HG02981 (cell line): ENCODE results near the gene FITM1.

Experiments
- ATAC-seq: cut with Tn5 transposase; IDR thresholded peaks from one replicate; pipeline ENCODE4 v1.9.1; 2021; ENCODE audit warnings: mild to moderate bottlenecking, moderate library complexity; ENCODE audit not compliant: unreplicated experiment

Gene FITM1

DNA sequence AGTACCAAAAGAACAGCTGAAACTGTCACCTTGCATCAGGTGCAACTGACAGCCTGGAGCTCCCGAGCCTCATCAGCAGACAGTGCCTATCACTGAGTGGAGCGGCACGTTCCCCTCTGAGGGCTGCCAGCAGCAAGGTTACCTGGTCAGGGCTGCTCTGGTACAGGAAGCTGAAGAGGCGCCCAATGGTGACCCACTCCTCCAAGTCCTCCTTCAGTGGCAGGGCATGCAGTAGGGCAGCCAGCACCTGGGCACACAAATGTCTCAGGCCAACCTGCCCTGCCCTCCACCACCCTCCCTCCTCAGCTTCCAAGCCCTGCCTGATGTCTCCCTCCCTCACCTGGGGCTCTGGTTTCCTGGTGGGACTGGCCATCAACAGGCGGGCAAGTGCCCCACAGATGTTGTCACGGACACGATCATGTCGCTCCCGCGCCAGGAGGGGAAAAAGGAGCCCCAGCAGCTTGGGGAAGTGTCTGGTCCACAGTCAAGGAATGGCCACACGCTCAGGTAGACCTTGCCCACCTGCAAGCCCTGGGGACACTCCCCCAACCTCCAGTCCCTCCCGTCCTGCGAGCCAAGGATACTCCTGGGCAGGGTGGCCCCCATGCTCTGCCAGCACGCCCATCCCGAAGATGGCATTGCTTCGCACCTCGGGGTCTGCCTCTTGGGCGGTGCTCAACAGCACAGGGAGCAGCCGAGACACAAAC is 51.1 kb downstream of the FITM1 start:
- no peak for ATAC-seq
